ENCODE measurements around the gene RANBP10. TPM values are rescaled to one million over a fixed set of nuclear protein-coding genes. Genes with fewer than 3 reads are reported as not detected.

The RANBP10 gene
- total and polyA plus RNA-seq, 10 of the 15 experiments (the other 5 are each of a cell fraction or from before 2014, with no cell fraction given), result 1.2 to 20.4 (median 10.8) TPM

- H3K27me3 ChIP-seq (replicated peaks in 1 of 2; ENCODE audit: control insufficient read depth in 2 of 2, insufficient read depth in 2 of 2, low read length in 1 of 2), result no peaks in the 10 kb centered on the region
- ChIA-PET RAD21 (ENCODE audit: unreplicated experiment) (no interaction called here), CTCF (interaction anchor here (0.6 to 1.3 kb wide), 2 partner anchors 29 to 34 kb away, joined by 3 to 4 read pairs; no protein-coding TSS in a partner anchor), SMC1A (ENCODE audit: uncharacterized antibody, unreplicated experiment) (interaction anchor here (1.2 kb wide), 2 partner anchors 51 to 58 kb away, joined by 3 to 4 read pairs; no protein-coding TSS in a partner anchor), POLR2A (no interaction called here)
- WGBS (ENCODE audit: insufficient coverage, insufficient replicate concordance, low lambda C conversion rate, missing lambda C conversion rate), result 100% methylated on average over 2 of the region's 2 CpGs
- no peak for ATAC-seq
- peaks cover 0 to 3% of the 10 kb centered on the region in 2 experiments; a peak in 3 of 4 replicates for H3K36me3 ChIP-seq (ENCODE audit: control insufficient read depth in 2 of 2, insufficient read depth in 2 of 2, low read length in 1 of 2)
- no TSS peak for BruUV-seq (replicated peaks)
- in situ Hi-C loops (cut with MboI), result no loop called here
- no peak overlapping the region for H3K4me3 ChIP-seq
- FAIRE-seq, result no peak
- no peak overlapping the region for H3K4me2 ChIP-seq (ENCODE audit: control insufficient read depth, insufficient read depth)
- H2AFZ ChIP-seq (ENCODE audit: control insufficient read depth, low read depth, low read length), result no peak overlapping the region
- no peak for DNase-seq (ENCODE audit: low read depth, low spot score)
- H4K20me1 ChIP-seq (ENCODE audit: control insufficient read depth, insufficient read depth), result no peaks in the 10 kb centered on the region
- no peak overlapping the region for H3K9ac ChIP-seq (ENCODE audit: control insufficient read depth, insufficient read depth, low read length)
- TF ChIP-seq MTA2 (IDR thresholded peaks at IDR 0.05; ENCODE audit: low read depth) (no peak), EP300 (IDR thresholded peaks at IDR 0.05; ENCODE audit: borderline replicate concordance in 1 of 2, control insufficient read depth in 1 of 2, low read depth in 2 of 2, low read length in 2 of 2) (no peak), STAT3 (IDR thresholded peaks at IDR 0.05; ENCODE audit: low read depth, low read length) (no peak), PBX3 (IDR thresholded peaks at IDR 0.05; ENCODE audit: insufficient replicate concordance, low read depth, low read length) (no peak), ZZZ3 (IDR thresholded peaks at IDR 0.05; ENCODE audit: control insufficient read depth, insufficient read length, low read depth) (no peak), BHLHE40 (IDR thresholded peaks at IDR 0.05; ENCODE audit: borderline replicate concordance in 1 of 2, low read depth in 2 of 2, low read length in 1 of 2) (no peak), SMC3 (IDR thresholded peaks at IDR 0.05; ENCODE audit: borderline replicate concordance, low read length) (no peak), IRF5 (IDR thresholded peaks at IDR 0.05; ENCODE audit: borderline replicate concordance) (no peak), IRF4 (IDR thresholded peaks at IDR 0.05; ENCODE audit: low read depth, low read length) (no peak), E2F4 (IDR thresholded peaks at IDR 0.05; ENCODE audit: low read depth, low read length) (no peak), CBFB (IDR thresholded peaks at IDR 0.05; ENCODE audit: low read depth) (no peak), POU2F2 (IDR thresholded peaks at IDR 0.05; ENCODE audit: borderline replicate concordance, low read depth, low read length) (no peak), BMI1 (IDR thresholded peaks at IDR 0.05; ENCODE audit: borderline replicate concordance) (no peak), FOS (IDR thresholded peaks at IDR 0.05; ENCODE audit: borderline replicate concordance, extremely low read depth, insufficient read length) (no peak), NFYA (IDR thresholded peaks at IDR 0.05; ENCODE audit: borderline replicate concordance, low read depth, low read length) (no peak), RAD51 (IDR thresholded peaks at IDR 0.05) (no peak)
- intact Hi-C loops (cut with micrococcal nuclease; ENCODE audit: unreplicated experiment), result no loop called here
- peaks cover 5% of the 10 kb centered on the region for H3K79me2 ChIP-seq (ENCODE audit: control insufficient read depth, insufficient read depth, low read length)
- H3K27ac ChIP-seq (ENCODE audit: control insufficient read depth, insufficient read depth), result no peak overlapping the region
- H3K9me3 ChIP-seq (replicated peaks; ENCODE audit: control insufficient read depth, insufficient read depth, low read length), result no peaks in the 10 kb centered on the region
- peaks cover 28% of the 10 kb centered on the region for H3K4me1 ChIP-seq (ENCODE audit: control insufficient read depth, insufficient read depth, low read length)
These were observed 53.7 kb downstream of the RANBP10 start for GRCh38 chr16:67752641-67753040.
